Neural cell (in vitro differentiated cells): ENCODE data around the gene COPS2. TPM values are rescaled to one million over a fixed set of nuclear protein-coding genes. Genes with fewer than 3 reads are reported as not detected.

Source experiments
- H2AFZ ChIP-seq: fragments of 200-600, 300-800 bp; sonication (generic), shearing (Covaris generic); 2 replicates; pipeline ENCODE4 v1.6.0; 2014; ENCODE audit warnings: low read depth, mild to moderate bottlenecking, antibody characterized with exemption, low read length, moderate library complexity
- H3F3A ChIP-seq: fragments of 200-600 bp; shearing (Covaris generic); 2 replicates; pipeline ENCODE4 v1.6.1; 2016; ENCODE audit warnings: mild to moderate bottlenecking, moderate library complexity, mixed read lengths, antibody characterized with exemption, low read length; ENCODE audit not compliant: insufficient read depth, poor library complexity, severe bottlenecking
- H3K27ac ChIP-seq: fragments of 200-600, 300-800 bp; sonication (generic), shearing (Covaris generic); 2 replicates; pipeline ENCODE4 v1.5.1; 2014; ENCODE audit warnings: mild to moderate bottlenecking, low read length, moderate library complexity
- H3K27me3 ChIP-seq: fragments of 300-800, 200-600 bp; sonication (generic), shearing (Covaris generic); 2 replicates; pipeline ENCODE4 v1.6.0; 2014; ENCODE audit warnings: mild to moderate bottlenecking, low read depth, low read length, moderate library complexity; ENCODE audit not compliant: insufficient read depth
- H3K36me3 ChIP-seq: fragments of 300-800, 200-600 bp; sonication (generic), shearing (Covaris generic); 2 replicates; pipeline ENCODE4 v1.5.1; 2014; ENCODE audit warnings: mild to moderate bottlenecking, antibody characterized with exemption, low read length, moderate library complexity; ENCODE audit not compliant: insufficient read depth
- H3K4me2 ChIP-seq: fragments of 300-800, 200-600 bp; sonication (generic), shearing (Covaris generic); 2 replicates; pipeline ENCODE4 v1.6.0; 2014; ENCODE audit warnings: mild to moderate bottlenecking, low read length
- H3K4me3 ChIP-seq: fragments of 300-800, 200-600 bp; sonication (generic), shearing (Covaris generic); 2 replicates; pipeline ENCODE4 v1.5.1; 2014; ENCODE audit warnings: mild to moderate bottlenecking, low read length, moderate library complexity
- H3K79me2 ChIP-seq: fragments of 200-600 bp; shearing (Covaris generic); replicated peaks from 2 replicates; pipeline ENCODE4 v1.6.0; 2014; ENCODE audit warnings: mild to moderate bottlenecking, low read length, moderate library complexity; ENCODE audit not compliant: insufficient read depth
- H3K9ac ChIP-seq: fragments of 300-800, 200-600 bp; sonication (generic), shearing (Covaris generic); 2 replicates; pipeline ENCODE4 v1.6.1; 2016; ENCODE audit warnings: mild to moderate bottlenecking, low read length, mixed read lengths
- H3K9me2 ChIP-seq: fragments of 200-600 bp; shearing (Covaris generic); 2 replicates; pipeline ENCODE4 v1.6.1; 2016; ENCODE audit warnings: mild to moderate bottlenecking, low read length, mixed read lengths; ENCODE audit not compliant: insufficient read depth
- H3K9me3 ChIP-seq: fragments of 200-600, 300-800 bp; sonication (generic), shearing (Covaris generic); 2 replicates; pipeline ENCODE4 v1.6.1; 2016; ENCODE audit warnings: mild to moderate bottlenecking, mixed run types, low read length, moderate library complexity, mixed read lengths
- H4K20me1 ChIP-seq: fragments of 200-600 bp; shearing (Covaris generic); 2 replicates; pipeline ENCODE4 v1.6.1; 2016; ENCODE audit warnings: mild to moderate bottlenecking, mixed run types; ENCODE audit not compliant: insufficient read depth
- CTCF ChIP-seq: fragments of 450-650 bp; IDR thresholded peaks from 2 replicates; pipeline ENCODE4 v1.5.1; 2014; ENCODE audit warnings: antibody characterized with exemption, mild to moderate bottlenecking, moderate library complexity; ENCODE audit not compliant: poor library complexity, severe bottlenecking
- EP300 ChIP-seq: fragments of 450-650 bp; conservative IDR thresholded peaks from 2 replicates; pipeline ENCODE4 v1.6.1; 2014; ENCODE audit warnings: antibody characterized with exemption, mild to moderate bottlenecking, moderate library complexity; ENCODE audit not compliant: poor library complexity, severe bottlenecking
- EZH2 ChIP-seq: fragments of 200-600, 300-800 bp; shearing (Covaris generic), sonication (generic); IDR thresholded peaks from 2 replicates; pipeline ENCODE4 v1.6.1; 2014; ENCODE audit warnings: antibody characterized with exemption, low read length, borderline replicate concordance, mild to moderate bottlenecking; ENCODE audit not compliant: insufficient read depth, poor library complexity, severe bottlenecking
- MXI1 ChIP-seq: fragments of 450-650 bp; conservative IDR thresholded peaks from 2 replicates; pipeline ENCODE4 v1.6.1; 2014; ENCODE audit warnings: antibody characterized with exemption, mild to moderate bottlenecking; ENCODE audit not compliant: poor library complexity, severe bottlenecking
- POLR2AphosphoS5 ChIP-seq: IDR thresholded peaks from 2 replicates; pipeline ENCODE4 v1.6.1; 2012
- RAD21 ChIP-seq: fragments of 450-650 bp; conservative IDR thresholded peaks from 2 replicates; pipeline ENCODE4 v1.6.1; 2014; ENCODE audit warnings: antibody characterized with exemption, mild to moderate bottlenecking, moderate library complexity
- SMC3 ChIP-seq: fragments of 450-650 bp; conservative IDR thresholded peaks from 2 replicates; pipeline ENCODE4 v1.6.1; 2014; ENCODE audit warnings: antibody characterized with exemption, mild to moderate bottlenecking, moderate library complexity; ENCODE audit not compliant: poor library complexity
- TAF1 ChIP-seq: IDR thresholded peaks from 2 replicates; pipeline ENCODE4 v1.6.1; 2012; ENCODE audit warnings: low read depth
- polyA plus RNA-seq: library from polyadenylated mRNA; depleted of rRNA; stranded (reverse); fragments of >200 nt; gene quantifications from 2 replicates; pipeline ENCODE4 v1.2.3, GENCODE V29; 2014
- TF ChIP-seq, protein P1 (sequence below): IDR thresholded peaks from 2 replicates; pipeline ENCODE4 v1.6.1; 2012; ENCODE audit warnings: borderline replicate concordance

Gene COPS2
- polyA plus RNA-seq, 1 donor from 2014 or later = 88.8 TPM

DNA sequence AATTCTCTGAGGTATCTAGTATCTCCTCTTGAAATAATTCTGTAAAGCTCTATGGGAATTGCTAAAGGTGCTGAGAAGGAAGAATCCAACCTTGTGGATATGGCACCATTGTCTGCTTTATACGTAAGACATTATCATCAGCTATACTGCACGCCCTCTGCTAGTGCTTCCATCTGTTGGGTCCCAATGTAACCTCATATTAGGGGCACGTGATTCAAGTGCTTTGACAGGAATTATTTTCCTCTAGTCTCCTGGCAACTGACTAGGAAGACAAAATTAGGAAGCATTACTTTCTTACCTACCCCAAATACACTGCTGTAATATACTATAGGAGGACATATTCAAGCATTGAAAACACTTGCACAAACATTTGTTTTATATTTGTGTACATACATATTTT lies 24.0 kb downstream of the COPS2 start:
- TF ChIP-seq, protein P1, sequence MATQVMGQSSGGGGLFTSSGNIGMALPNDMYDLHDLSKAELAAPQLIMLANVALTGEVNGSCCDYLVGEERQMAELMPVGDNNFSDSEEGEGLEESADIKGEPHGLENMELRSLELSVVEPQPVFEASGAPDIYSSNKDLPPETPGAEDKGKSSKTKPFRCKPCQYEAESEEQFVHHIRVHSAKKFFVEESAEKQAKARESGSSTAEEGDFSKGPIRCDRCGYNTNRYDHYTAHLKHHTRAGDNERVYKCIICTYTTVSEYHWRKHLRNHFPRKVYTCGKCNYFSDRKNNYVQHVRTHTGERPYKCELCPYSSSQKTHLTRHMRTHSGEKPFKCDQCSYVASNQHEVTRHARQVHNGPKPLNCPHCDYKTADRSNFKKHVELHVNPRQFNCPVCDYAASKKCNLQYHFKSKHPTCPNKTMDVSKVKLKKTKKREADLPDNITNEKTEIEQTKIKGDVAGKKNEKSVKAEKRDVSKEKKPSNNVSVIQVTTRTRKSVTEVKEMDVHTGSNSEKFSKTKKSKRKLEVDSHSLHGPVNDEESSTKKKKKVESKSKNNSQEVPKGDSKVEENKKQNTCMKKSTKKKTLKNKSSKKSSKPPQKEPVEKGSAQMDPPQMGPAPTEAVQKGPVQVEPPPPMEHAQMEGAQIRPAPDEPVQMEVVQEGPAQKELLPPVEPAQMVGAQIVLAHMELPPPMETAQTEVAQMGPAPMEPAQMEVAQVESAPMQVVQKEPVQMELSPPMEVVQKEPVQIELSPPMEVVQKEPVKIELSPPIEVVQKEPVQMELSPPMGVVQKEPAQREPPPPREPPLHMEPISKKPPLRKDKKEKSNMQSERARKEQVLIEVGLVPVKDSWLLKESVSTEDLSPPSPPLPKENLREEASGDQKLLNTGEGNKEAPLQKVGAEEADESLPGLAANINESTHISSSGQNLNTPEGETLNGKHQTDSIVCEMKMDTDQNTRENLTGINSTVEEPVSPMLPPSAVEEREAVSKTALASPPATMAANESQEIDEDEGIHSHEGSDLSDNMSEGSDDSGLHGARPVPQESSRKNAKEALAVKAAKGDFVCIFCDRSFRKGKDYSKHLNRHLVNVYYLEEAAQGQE = no peak
- TF ChIP-seq TAF1 (no peak), POLR2AphosphoS5 (no peak), EZH2 (no peak), SMC3 (no peak), EP300 (no peak), CTCF (no peak), RAD21 (no peak), MXI1 (no peak)
- peaks cover 4% of the 10 kb centered on the region for H3K36me3 ChIP-seq
- H3K79me2 ChIP-seq = no peaks in the 10 kb centered on the region
- H3K27ac ChIP-seq = no peak overlapping the region
- H4K20me1 ChIP-seq = no peaks in the 10 kb centered on the region
- no peaks in the 10 kb centered on the region for H3F3A ChIP-seq
- no peak overlapping the region for H3K4me2 ChIP-seq
- no peaks in the 10 kb centered on the region for H3K27me3 ChIP-seq
- no peak overlapping the region for H2AFZ ChIP-seq
- H3K9me3 ChIP-seq = no peaks in the 10 kb centered on the region
- H3K9ac ChIP-seq = no peak overlapping the region
- no peak overlapping the region for H3K4me3 ChIP-seq
- no peaks in the 10 kb centered on the region for H3K9me2 ChIP-seq

DNA sequence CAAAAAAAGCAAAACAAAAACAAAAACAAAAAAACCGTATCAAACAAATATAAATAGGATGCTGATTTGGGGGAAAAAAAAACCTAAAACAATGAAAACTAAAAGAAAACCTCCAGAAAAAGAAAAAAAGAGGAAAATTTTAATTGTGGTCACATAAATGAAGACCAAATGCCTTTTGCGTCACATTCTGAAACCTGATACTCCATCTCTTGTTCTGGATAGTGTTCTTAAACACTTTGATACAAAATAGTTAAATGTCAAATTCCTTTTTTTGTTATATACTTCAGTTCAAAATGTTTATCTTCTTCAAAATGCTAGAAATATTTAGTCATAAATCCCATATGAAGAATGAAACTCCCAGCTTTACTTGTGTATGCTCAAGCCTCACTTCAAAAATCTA lies 31.0 kb downstream of the COPS2 start:
- Histone ChIP-seq H3K4me3 (no peak overlapping the region), H3K27me3 (no peaks in the 10 kb centered on the region), H4K20me1 (no peaks in the 10 kb centered on the region), H3K9ac (no peak overlapping the region), H3K9me2 (no peaks in the 10 kb centered on the region), H3F3A (no peaks in the 10 kb centered on the region), H3K79me2 (no peaks in the 10 kb centered on the region), H3K36me3 (no peaks in the 10 kb centered on the region), H3K4me2 (no peak overlapping the region), H2AFZ (no peak overlapping the region), H3K27ac (no peak overlapping the region), H3K9me3 (no peaks in the 10 kb centered on the region)
- TF ChIP-seq CTCF = no peak
- TF ChIP-seq EP300 = no peak
- no peak for TF ChIP-seq RAD21
- TF ChIP-seq MXI1 = no peak
- TF ChIP-seq EZH2 = no peak
- TF ChIP-seq, protein P1 = no peak
- no peak for TF ChIP-seq TAF1
- no peak for TF ChIP-seq SMC3
- no peak for TF ChIP-seq POLR2AphosphoS5
